Bronchial epithelial cell (primary cell): ENCODE data around the gene IGFBP1. TPM values are rescaled to one million over a fixed set of nuclear protein-coding genes. Genes with fewer than 3 reads are reported as not detected.

Experiments used
- DNase-seq: peaks from one replicate; pipeline ENCODE4 v3.0.0-alpha.2; 2010; ENCODE audit warnings: low read depth
- FAIRE-seq: peaks from 2 replicates; lab custom pipeline; 2011; peaks lifted over from hg19 to GRCh38; lab: Jason Lieb, UNC
- H3K27me3 ChIP-seq: 2 replicates; pipeline ENCODE4 v1.5.1; 2011; ENCODE audit warnings: low read length; ENCODE audit not compliant: control insufficient read depth, insufficient read depth
- H3K36me3 ChIP-seq: 2 replicates; pipeline ENCODE4 v1.5.1; 2011; ENCODE audit warnings: low read length; ENCODE audit not compliant: control insufficient read depth, insufficient read depth
- H3K4me3 ChIP-seq: 2 replicates; pipeline ENCODE4 v1.5.1; 2011; ENCODE audit warnings: mild to moderate bottlenecking, low read depth, low read length, control low read depth
- CTCF ChIP-seq: IDR thresholded peaks from 2 replicates; pipeline ENCODE4 v1.5.1; 2011; ENCODE audit warnings: mild to moderate bottlenecking, moderate library complexity, low read length, control low read depth, inconsistent platforms; ENCODE audit not compliant: insufficient read depth, severe bottlenecking
- total RNA-seq: library from RNA; depleted of rRNA; stranded (reverse); fragments of >200 nt; gene quantifications from 2 replicates; pipeline ENCODE4 v1.2.1, GENCODE V29; 2014

Gene IGFBP1
- total RNA-seq, 1 donor from 2014 or later = under 0.01 TPM

- Histone ChIP-seq H3K27me3 (no peaks in the 10 kb centered on the region), H3K4me3 (no peak overlapping the region), H3K36me3 (no peaks in the 10 kb centered on the region)
- no peak for TF ChIP-seq CTCF
- FAIRE-seq (peak; percentile 90), DNase-seq (no peak)
Measured at GRCh38 chr7:45880433-45880860, 7.8 kb upstream of the IGFBP1 start.

DNA sequence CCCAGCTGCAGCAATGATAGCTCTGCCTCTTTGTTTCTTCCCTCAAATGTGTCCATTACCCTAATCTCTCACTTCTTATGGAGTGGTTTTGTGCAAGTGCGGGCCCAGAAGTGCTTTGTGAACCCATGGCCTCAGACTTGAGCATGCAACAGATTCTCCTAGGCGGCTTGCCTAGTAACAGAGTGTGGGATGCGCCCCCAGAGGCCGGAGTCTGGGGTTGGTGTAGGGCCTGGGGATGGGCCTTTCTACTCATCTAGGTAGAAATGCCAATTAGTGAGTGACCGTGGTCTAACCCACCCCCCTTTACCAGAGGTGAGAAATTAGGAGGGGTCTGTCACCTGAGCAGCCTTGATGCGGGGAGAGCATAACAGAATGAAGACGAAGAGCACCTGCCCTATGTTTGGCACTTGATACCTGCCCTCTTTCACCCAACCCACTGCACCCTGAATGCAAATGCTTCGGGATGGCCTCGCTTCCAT lies 7.0 kb upstream of the IGFBP1 start:
- TF ChIP-seq CTCF = no peak
- Histone ChIP-seq H3K36me3 (no peaks in the 10 kb centered on the region), H3K4me3 (no peak overlapping the region), H3K27me3 (no peaks in the 10 kb centered on the region)
- FAIRE-seq = no peak
- DNase-seq = no peak

DNA sequence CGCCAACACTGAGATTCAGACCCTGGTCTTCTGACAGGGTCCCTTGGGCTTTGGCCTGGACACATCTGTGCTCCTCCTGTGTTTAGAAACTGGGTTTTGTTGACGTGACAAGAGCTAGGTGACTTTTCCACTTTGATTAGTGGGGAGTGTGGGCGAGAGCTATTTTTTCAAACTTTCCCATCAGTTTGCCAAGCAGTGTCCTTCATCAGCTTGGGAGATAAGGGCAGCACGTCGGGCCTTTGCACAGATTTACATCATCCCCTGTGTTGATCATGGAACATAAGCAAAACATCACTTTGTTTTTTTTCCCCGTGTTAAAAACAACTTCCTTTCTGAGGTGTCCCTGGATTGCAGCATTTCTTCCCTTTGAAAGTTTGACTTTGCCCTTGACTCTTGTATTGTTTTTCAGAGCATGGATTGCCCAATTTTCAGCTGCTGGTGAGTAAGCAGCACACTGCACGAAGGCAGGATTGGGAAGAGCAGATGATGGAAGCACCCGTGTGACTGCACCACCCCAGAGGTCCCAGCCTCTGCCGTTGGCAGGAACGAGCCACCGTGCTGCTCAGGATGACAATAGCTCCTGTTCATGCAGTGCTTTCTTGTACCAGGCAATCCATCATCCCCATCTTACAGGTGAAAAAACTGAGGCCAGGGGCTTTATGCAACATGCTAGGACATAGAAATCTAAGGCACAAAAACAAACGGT lies 6.4 kb upstream of the IGFBP1 start:
- no peak for FAIRE-seq

GRCh38 chr7:45882465-45882810 lies 5.8 kb upstream of the IGFBP1 start:
- DNase-seq (no peak), FAIRE-seq (no peak)
- TF ChIP-seq CTCF = no peak
- Histone ChIP-seq H3K27me3 (no peaks in the 10 kb centered on the region), H3K36me3 (no peaks in the 10 kb centered on the region), H3K4me3 (no peak overlapping the region)

More for the DNA sequence above, 6.4 kb upstream of the IGFBP1 start:
- no peaks in the 10 kb centered on the region for H3K36me3 ChIP-seq
- no peak for TF ChIP-seq CTCF
- DNase-seq = peak; percentile 64
- H3K4me3 ChIP-seq = no peak overlapping the region
- no peaks in the 10 kb centered on the region for H3K27me3 ChIP-seq

DNA sequence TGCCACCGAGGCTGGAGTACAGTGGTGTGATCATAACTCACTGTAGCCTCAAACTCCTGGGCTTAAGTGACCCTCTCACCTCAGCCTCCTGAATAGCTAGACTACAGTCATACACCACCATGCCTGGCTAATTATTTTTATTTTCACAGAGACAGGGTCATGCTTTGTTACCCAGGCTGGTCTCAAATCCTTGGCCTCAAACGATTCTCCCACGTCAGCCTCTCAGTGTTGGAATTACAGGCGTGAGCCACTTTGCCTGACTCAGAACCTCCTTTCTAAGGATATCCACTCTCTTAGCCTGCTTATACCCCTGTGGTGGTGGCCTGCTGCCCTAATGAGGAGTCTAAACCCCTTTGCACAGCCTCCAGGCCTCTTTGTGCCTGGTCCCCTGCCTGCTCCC lies 4.2 kb upstream of the IGFBP1 start:
- peaks cover 6% of the 10 kb centered on the region for H3K27me3 ChIP-seq
- FAIRE-seq (no peak), DNase-seq (no peak)
- no peak for TF ChIP-seq CTCF
- no peaks in the 10 kb centered on the region for H3K36me3 ChIP-seq
- no peak overlapping the region for H3K4me3 ChIP-seq
